HG03342 (cell line): ENCODE measurements around the gene TBRG4.
"Not testable (repeated sequence)": the region's sequence is repeated elsewhere in the genome, so short reads cannot be mapped to it uniquely, and the experiment has no call there.

Experiments used
- ATAC-seq: cut with Tn5 transposase; IDR thresholded peaks from one replicate; pipeline ENCODE4 v1.9.1; 2021; ENCODE audit warnings: mild to moderate bottlenecking, moderate library complexity; ENCODE audit not compliant: unreplicated experiment

Gene TBRG4

GRCh38 chr7:45118292-45118691 lies 6.8 kb upstream of the TBRG4 start:
- no peak for ATAC-seq

DNA sequence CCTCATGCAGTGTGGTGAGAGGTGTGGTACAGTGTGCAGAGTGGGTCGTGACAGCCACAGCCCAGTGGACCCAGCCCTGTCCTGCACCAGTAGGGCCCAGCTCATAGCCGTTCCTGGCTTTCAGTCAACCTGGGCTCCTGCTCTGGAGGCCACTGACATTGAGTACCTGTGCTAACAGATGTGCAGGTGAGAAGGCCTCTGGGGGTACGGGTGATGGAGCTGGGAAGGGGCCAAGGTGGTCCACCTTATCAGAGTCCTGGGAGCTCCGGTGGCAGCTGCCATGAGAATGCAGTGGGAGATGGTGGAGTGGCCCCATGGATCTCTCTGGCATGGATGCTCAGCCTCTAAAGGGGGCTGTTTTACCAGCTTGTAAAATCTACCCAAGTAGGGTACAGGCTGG lies 6.1 kb upstream of the TBRG4 start:
- no peak for ATAC-seq

DNA sequence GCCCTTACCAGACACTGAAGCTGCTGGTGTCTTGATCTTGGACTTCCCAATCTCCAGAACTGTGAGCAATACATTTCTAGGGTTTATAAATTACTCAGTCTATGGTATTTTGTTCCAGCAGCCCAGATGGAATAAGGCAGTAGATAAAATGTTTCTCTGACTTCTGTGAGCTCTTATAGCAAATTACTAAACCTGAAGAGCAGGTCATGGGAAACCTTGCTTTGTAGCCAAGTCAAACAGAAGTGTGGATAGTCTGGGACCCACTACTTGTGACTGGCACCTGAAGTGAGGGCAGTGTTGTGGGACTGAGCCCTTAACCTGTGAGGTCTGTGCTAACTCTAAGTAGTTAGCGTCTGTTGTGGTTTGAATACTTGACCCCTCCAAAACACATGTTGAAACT lies 4.6 kb upstream of the TBRG4 start:
- ATAC-seq, result no peak

DNA sequence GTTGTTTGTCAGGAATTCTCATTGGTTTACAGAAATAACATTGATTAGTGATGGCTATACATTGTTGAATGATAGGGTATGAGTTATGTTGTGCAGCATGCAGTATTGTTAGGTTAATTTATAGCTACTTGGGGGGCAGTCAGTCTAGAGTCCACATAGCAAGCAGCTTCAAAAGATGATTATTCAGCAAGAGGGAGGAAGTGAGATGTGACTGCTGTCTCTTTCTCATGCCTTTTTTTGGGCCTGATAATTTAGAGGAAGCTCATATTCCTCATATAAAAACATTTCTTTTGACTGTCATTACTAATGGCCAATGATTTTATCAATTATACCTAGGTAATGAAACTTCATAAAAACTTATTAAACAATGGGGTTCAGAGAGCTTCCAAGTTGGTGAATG lies 3.4 kb upstream of the TBRG4 start:
- no peak for ATAC-seq

GRCh38 chr7:45114257-45114656 lies 2.8 kb upstream of the TBRG4 start:
- not testable (repeated sequence) for ATAC-seq

- no peak for ATAC-seq
Observed at GRCh38 chr7:45112648-45113047, 1.2 kb upstream of the TBRG4 start.

DNA sequence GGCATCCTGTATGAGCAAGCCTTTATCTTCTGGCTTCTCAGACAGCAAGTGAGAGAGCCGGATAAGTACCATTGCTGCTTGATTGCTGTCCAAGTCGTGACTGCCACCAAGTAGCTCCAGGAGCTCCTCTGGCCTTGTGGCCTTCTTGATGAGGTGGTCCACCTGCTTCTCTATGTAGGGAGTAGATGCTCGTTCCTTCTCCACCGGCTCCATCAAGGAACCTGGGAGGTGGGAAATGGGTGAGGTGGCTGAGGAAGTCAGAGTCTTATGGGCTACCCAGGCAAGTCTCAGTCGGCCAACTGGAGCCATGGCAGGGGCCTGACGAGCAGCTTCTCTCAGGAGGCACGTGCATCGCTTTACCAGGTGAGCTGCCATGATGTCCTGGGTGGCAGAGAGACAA lies 2.6 kb downstream of the TBRG4 start:
- ATAC-seq, result no peak

GRCh38 chr7:45107356-45107755 lies 4.1 kb downstream of the TBRG4 start:
- ATAC-seq, result no peak

- no peak for ATAC-seq
Observed at GRCh38 chr7:45106820-45107219, 4.7 kb downstream of the TBRG4 start.

- ATAC-seq, result no peak
Observed at GRCh38 chr7:45105588-45106188, 5.8 kb downstream of the TBRG4 start.

DNA sequence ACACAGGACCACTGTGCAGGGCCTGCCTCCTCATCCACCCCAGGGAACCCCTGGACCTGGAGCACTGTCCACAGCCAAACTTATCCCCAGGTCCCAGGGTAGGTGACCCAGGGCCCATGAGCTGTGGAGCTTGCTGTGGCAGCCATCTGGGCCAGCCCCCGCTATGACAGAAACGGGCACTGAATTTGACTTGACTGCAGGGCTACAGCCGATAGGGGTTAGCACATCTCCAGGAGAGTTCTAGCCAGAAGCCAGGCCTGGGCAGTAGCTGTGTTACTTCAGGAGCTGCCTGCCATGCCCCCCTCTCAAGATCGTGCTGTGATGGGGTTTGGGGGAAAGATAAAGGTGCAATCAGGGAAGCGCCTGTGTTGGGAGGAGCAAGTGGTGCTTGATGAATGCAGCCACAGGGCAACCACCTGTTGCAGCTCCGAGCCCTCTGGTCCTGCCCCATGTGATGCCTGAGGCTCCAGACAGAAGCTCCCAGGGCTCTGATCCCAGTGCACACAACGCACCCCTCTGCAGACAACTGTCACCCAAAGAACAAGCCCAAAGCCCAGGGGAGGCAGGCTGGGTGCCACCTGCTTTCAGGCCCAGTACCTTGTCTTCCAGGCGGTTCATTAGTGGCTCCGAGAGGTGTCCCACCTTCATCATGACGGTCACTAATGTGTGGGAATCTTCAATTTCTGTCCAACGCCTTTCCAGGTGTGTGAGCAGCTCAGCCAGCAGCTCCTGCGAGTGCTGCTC lies 6.5 kb downstream of the TBRG4 start:
- ATAC-seq, result no peak

GRCh38 chr7:45103958-45104843 lies 7.3 kb downstream of the TBRG4 start:
- ATAC-seq, result no peak

DNA sequence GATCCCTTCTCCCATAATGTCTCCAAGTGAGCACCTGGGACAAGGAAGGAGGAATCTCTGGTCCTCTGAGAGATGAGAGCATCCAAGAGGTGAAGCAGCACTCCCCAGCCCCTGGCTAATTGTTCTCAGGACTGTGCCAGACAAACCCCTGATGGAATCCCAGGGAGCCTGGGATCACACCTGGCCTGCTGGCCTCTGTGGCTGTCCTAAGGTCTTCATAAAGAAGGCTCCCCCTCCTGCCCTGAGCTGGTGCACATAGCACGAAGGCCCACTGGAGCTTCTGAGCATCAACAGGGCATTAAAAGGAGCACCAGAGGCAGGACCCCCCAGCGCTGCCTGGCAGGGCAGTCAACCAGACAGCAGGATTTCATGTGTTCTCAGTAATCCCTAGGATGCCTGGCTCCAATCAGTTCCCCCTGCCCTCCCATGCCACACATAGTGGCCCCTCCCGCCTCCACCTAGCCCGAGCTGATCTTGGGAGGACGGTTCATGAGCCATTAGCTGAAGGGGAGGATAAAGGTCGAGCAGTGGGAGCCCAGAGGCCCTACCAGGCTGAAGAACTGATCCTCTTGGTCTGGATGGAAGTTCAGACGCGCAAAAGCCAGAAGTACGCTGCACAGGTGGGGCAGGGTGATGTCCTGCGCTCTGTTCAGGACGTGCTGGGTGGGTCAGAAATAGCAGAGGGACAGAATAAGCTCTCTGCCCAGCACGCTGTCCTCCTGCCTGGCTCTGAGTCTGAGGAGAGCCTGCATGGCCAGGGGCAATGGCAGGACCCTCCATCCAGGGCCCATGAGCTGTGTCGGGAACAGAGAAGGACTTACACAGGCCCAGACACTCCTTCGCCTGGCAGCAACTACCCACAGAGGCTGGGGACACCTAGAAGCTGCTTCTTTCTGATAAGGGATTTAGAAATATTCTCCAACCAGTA lies 8.4 kb downstream of the TBRG4 start:
- no peak for ATAC-seq

DNA sequence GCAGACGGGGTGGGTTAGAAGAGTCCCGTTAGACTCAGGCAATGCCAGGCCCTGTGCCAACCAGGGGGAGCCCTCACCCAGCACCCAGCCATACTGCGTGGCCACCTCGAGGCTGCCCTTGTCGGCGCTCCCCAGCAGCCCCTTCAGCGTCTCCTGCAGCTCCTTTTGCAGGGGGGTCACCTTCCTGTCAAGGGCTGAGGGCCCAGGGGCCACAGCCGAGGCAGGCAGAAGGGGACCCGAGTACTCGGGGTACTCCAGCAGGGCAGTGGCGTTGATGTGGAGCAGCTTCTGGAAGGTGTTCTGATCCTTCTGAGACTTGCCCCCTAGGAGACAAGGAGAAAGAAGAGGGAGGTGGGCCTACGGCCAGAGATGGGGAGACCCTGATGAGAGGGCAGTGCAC lies 9.7 kb downstream of the TBRG4 start:
- no peak for ATAC-seq

- ATAC-seq, result no peak
Observed at GRCh38 chr7:45100761-45101480, 10.6 kb downstream of the TBRG4 start.

DNA sequence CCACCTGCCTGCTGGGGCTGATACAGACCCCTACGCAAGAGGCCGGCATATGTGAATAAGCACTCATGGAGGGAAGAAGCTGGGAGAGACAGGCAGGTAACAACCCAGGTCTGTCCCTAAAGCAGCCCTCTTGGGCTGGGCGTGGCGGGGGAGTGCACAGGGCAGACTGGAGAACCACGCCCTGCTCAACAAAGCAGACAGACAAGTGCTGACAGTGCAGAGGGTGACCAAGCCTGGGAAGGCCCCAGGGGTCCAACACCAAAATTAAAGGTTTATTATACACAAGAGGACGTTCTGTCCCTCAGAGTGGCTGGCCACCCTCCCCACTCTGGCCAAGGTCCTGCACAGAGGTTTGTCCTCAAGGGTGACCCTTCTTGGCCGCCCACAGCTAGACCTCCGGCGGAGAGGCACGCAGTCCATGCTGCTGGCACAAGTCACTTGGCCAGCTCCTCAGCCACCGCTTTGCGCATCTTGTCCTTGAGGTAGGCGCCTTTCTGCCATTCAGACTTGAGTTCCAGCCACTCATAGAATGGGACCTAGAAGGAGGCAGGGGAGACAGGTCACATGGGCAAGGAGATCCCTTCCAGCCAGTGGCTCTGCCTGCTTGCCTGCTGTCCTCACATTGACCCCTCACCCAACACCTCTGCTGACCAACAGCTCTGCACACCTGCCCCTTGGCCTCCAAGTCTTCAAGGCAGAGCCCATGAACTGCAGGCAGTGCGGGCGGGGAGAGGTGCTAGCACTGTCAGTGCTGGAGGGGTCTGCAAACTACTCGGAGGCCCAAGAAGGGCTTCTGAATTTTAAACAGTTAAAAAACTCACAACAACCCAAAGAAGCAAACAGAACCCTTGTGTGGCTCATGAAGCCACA lies 11.4 kb downstream of the TBRG4 start:
- ATAC-seq, result no peak

- ATAC-seq, result no peak
Observed at GRCh38 chr7:45098983-45099839, 12.3 kb downstream of the TBRG4 start.

- no peak for ATAC-seq
Observed at GRCh38 chr7:45092931-45093235, 18.6 kb downstream of the TBRG4 start.
